WTC11 (cell line): ENCODE data around the gene DDX28.

Experiments used
- CBFB ChIP-seq: sonication (generic); formaldehyde crosslinking; IDR thresholded peaks from 2 replicates; pipeline ENCODE4 v1.8.1; 2022; ENCODE audit warnings: mild to moderate bottlenecking, low read depth, missing genetic modification reagents
- CREB1 ChIP-seq: sonication (generic); formaldehyde crosslinking; IDR thresholded peaks from 2 replicates; pipeline ENCODE4 v1.8.0; 2023; ENCODE audit warnings: mild to moderate bottlenecking, missing genetic modification reagents
- CREM ChIP-seq: sonication (generic); formaldehyde crosslinking; IDR thresholded peaks from 2 replicates; pipeline ENCODE4 v1.8.1; 2022; ENCODE audit warnings: mild to moderate bottlenecking, missing genetic modification reagents, moderate library complexity
- CTCF ChIP-seq: fragments of 200-600 bp; IDR thresholded peaks from 2 replicates; pipeline ENCODE4 v1.8.0; 2022; ENCODE audit warnings: antibody characterized with exemption
- E2F1 ChIP-seq: sonication (generic); formaldehyde crosslinking; IDR thresholded peaks from 2 replicates; pipeline ENCODE4 v1.8.0; 2022; ENCODE audit warnings: mild to moderate bottlenecking, missing genetic modification reagents
- FOXP1 ChIP-seq: sonication (generic); formaldehyde crosslinking; IDR thresholded peaks from 2 replicates; pipeline ENCODE4 v1.8.0; 2022; ENCODE audit warnings: missing genetic modification reagents, mild to moderate bottlenecking, moderate library complexity, borderline replicate concordance
- MYBL2 ChIP-seq: sonication (generic); formaldehyde crosslinking; IDR thresholded peaks from 2 replicates; pipeline ENCODE4 v1.8.1; 2023; ENCODE audit warnings: mild to moderate bottlenecking, moderate library complexity, missing genetic modification reagents
- NFE2L1 ChIP-seq: sonication (generic); formaldehyde crosslinking; IDR thresholded peaks from 2 replicates; pipeline ENCODE4 v1.8.1; 2023; ENCODE audit warnings: missing genetic modification reagents
- PRDM15 ChIP-seq: sonication (generic); formaldehyde crosslinking; IDR thresholded peaks from 2 replicates; pipeline ENCODE4 v1.8.0; 2022; ENCODE audit warnings: missing genetic modification reagents
- PRRX2 ChIP-seq: fragments of 250-450 bp; sonication (Bioruptor Pico); IDR thresholded peaks from 2 replicates; pipeline ENCODE4 v1.8.0; 2021; ENCODE audit warnings: mild to moderate bottlenecking
- RELA ChIP-seq: sonication (generic); formaldehyde crosslinking; IDR thresholded peaks from 2 replicates; pipeline ENCODE4 v1.8.1; 2022; ENCODE audit warnings: missing genetic modification reagents, mild to moderate bottlenecking, borderline replicate concordance
- ZNF423 ChIP-seq: fragments of 250-450 bp; sonication (Bioruptor Pico); IDR thresholded peaks from 2 replicates; pipeline ENCODE4 v2.1.2; 2022; ENCODE audit warnings: mild to moderate bottlenecking, moderate library complexity
- TF ChIP-seq, protein P1 (sequence below): sonication (generic); formaldehyde crosslinking; IDR thresholded peaks from 2 replicates; pipeline ENCODE4 v1.8.1; 2022; ENCODE audit warnings: mild to moderate bottlenecking, moderate library complexity, missing genetic modification reagents

DNA sequence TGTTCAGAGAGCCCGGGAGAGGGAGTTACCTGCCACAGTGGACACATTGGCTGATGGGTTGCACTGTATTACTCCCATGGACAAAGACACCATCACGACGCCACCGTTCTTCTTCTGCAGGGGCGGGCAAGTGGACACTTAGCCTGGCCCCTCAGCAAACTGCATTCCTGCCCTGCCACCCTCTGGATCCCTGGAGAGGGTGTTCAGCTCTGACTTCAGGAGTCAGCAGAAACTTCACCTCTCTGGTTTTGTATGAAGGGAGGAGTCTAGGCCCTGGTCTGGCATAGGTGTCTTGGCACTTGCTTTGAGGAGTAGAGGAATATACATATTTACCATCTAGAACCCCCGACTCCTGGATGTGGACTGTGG lies 33.0 kb downstream of the DDX28 start:
- TF ChIP-seq FOXP1 (CRISPR knock-in tag) (no peak), ZNF423 (CRISPR knock-in tag) (no peak), CTCF (no peak), CREB1 (no peak), CBFB (no peak), E2F1 (CRISPR knock-in tag) (no peak), NFE2L1 (CRISPR knock-in tag) (no peak), MYBL2 (CRISPR knock-in tag) (no peak), CREM (CRISPR knock-in tag) (no peak), PRDM15 (CRISPR knock-in tag) (no peak), RELA (no peak), PRRX2 (CRISPR knock-in tag) (no peak)
- TF ChIP-seq, protein P1, sequence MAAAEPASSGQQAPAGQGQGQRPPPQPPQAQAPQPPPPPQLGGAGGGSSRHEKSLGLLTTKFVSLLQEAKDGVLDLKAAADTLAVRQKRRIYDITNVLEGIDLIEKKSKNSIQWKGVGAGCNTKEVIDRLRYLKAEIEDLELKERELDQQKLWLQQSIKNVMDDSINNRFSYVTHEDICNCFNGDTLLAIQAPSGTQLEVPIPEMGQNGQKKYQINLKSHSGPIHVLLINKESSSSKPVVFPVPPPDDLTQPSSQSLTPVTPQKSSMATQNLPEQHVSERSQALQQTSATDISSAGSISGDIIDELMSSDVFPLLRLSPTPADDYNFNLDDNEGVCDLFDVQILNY (CRISPR knock-in tag): no peak
